HL-60 (cell line): ENCODE results near the gene PSRC1.

Source experiments
- GABPA ChIP-seq: IDR thresholded peaks from 2 replicates; pipeline ENCODE4 v1.6.1; 2012; ENCODE audit warnings: low read depth
- POLR2AphosphoS5 ChIP-seq: IDR thresholded peaks from 2 replicates; pipeline ENCODE4 v1.6.1; 2012; ENCODE audit warnings: low read depth
- TF ChIP-seq, protein P1 (sequence below): IDR thresholded peaks from one replicate; pipeline ENCODE4 v1.5.1; 2011; ENCODE audit warnings: low read length, control low read depth, inconsistent platforms; ENCODE audit not compliant: insufficient read depth
- TF ChIP-seq, protein P2 (sequence below): IDR thresholded peaks from 2 replicates; pipeline ENCODE4 v1.6.1; 2012; ENCODE audit warnings: low read depth; ENCODE audit not compliant: insufficient replicate concordance

DNA sequence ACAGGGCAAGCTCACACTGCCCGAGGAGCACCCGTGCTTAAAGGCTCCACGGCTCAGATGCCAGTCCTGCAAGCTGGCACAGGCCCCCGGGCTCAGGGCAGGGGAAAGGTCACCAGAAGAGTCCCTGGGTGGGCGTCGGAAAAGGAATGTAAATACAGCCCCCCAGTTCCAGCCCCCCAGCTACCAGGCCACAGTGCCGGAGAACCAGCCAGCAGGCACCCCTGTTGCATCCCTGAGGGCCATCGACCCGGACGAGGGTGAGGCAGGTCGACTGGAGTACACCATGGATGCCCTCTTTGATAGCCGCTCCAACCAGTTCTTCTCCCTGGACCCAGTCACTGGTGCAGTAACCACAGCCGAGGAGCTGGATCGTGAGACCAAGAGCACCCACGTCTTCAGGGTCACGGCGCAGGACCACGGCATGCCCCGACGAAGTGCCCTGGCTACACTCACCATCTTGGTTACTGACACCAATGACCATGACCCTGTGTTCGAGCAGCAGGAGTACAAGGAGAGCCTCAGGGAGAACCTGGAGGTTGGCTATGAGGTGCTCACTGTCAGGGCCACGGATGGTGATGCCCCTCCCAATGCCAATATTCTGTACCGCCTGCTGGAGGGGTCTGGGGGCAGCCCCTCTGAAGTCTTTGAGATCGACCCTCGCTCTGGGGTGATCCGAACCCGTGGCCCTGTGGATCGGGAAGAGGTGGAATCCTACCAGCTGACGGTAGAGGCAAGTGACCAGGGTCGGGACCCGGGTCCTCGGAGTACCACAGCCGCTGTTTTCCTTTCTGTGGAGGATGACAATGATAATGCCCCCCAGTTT lies 32.3 kb downstream of the PSRC1 start:
- TF ChIP-seq, protein P1, sequence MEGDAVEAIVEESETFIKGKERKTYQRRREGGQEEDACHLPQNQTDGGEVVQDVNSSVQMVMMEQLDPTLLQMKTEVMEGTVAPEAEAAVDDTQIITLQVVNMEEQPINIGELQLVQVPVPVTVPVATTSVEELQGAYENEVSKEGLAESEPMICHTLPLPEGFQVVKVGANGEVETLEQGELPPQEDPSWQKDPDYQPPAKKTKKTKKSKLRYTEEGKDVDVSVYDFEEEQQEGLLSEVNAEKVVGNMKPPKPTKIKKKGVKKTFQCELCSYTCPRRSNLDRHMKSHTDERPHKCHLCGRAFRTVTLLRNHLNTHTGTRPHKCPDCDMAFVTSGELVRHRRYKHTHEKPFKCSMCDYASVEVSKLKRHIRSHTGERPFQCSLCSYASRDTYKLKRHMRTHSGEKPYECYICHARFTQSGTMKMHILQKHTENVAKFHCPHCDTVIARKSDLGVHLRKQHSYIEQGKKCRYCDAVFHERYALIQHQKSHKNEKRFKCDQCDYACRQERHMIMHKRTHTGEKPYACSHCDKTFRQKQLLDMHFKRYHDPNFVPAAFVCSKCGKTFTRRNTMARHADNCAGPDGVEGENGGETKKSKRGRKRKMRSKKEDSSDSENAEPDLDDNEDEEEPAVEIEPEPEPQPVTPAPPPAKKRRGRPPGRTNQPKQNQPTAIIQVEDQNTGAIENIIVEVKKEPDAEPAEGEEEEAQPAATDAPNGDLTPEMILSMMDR, result no peak
- TF ChIP-seq POLR2AphosphoS5, result no peak
- TF ChIP-seq, protein P2, sequence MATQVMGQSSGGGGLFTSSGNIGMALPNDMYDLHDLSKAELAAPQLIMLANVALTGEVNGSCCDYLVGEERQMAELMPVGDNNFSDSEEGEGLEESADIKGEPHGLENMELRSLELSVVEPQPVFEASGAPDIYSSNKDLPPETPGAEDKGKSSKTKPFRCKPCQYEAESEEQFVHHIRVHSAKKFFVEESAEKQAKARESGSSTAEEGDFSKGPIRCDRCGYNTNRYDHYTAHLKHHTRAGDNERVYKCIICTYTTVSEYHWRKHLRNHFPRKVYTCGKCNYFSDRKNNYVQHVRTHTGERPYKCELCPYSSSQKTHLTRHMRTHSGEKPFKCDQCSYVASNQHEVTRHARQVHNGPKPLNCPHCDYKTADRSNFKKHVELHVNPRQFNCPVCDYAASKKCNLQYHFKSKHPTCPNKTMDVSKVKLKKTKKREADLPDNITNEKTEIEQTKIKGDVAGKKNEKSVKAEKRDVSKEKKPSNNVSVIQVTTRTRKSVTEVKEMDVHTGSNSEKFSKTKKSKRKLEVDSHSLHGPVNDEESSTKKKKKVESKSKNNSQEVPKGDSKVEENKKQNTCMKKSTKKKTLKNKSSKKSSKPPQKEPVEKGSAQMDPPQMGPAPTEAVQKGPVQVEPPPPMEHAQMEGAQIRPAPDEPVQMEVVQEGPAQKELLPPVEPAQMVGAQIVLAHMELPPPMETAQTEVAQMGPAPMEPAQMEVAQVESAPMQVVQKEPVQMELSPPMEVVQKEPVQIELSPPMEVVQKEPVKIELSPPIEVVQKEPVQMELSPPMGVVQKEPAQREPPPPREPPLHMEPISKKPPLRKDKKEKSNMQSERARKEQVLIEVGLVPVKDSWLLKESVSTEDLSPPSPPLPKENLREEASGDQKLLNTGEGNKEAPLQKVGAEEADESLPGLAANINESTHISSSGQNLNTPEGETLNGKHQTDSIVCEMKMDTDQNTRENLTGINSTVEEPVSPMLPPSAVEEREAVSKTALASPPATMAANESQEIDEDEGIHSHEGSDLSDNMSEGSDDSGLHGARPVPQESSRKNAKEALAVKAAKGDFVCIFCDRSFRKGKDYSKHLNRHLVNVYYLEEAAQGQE, result no peak
- TF ChIP-seq GABPA, result no peak
